ENCODE measurements around the gene CTPS1.

DNA sequence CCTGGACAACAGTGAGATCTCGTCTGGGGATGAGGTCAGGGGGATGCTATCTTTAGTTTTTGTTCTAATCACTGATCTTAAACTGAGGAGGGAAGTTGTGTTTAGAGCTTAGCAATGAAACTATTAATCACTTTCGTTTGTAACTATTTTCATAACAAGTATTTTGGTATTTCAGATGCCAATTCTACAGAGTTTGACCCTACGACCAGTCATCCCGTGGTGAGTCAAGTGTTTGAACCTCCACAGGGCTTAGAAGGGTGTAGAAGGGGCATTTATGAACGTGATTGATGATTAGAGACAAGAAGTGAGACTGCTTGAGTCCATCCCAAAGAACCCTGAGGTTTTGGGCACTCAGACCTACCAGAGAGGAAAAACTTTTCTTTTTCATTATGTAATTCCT is 26.4 kb downstream of the CTPS1 start:
- TF ChIP-seq, protein P1, sequence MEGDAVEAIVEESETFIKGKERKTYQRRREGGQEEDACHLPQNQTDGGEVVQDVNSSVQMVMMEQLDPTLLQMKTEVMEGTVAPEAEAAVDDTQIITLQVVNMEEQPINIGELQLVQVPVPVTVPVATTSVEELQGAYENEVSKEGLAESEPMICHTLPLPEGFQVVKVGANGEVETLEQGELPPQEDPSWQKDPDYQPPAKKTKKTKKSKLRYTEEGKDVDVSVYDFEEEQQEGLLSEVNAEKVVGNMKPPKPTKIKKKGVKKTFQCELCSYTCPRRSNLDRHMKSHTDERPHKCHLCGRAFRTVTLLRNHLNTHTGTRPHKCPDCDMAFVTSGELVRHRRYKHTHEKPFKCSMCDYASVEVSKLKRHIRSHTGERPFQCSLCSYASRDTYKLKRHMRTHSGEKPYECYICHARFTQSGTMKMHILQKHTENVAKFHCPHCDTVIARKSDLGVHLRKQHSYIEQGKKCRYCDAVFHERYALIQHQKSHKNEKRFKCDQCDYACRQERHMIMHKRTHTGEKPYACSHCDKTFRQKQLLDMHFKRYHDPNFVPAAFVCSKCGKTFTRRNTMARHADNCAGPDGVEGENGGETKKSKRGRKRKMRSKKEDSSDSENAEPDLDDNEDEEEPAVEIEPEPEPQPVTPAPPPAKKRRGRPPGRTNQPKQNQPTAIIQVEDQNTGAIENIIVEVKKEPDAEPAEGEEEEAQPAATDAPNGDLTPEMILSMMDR (conservative IDR thresholded peaks at IDR 0.05 in 1 of 2, IDR thresholded peaks at IDR 0.05 in 1 of 2; ENCODE audit: extremely low read depth in 1 of 2, insufficient read depth in 1 of 2, low read depth in 1 of 2, low read length in 2 of 2), result no peak
- no peak for TF ChIP-seq EZH2 (IDR thresholded peaks at IDR 0.05; ENCODE audit: borderline replicate concordance, low read length)
